Common myeloid progenitor, CD34-positive (primary cell): ENCODE results near the gene SFTPB.
"Not testable (repeated sequence)": the region's sequence is repeated elsewhere in the genome, so short reads cannot be mapped to it uniquely, and the experiment has no call there.

Experiments used
- CTCF ChIA-PET: fragments of 350-600 bp; sonication (Branson Sonifier 250); formaldehyde crosslinking; loops from one replicate; lab custom pipeline; 2021; ENCODE audit warnings: antibody characterized with exemption; lab: Charles Lee
- POLR2A ChIA-PET: fragments of 350-600 bp; sonication (Branson Sonifier 250); formaldehyde crosslinking; loops from one replicate; lab custom pipeline; 2021; ENCODE audit warnings: antibody characterized with exemption; lab: Charles Lee
- DNase-seq, 3 donors: peaks; one replicate each; pipeline versions ENCODE4 v3.0.0 to v3.0.0-alpha.2; 2013
- H3K27ac ChIP-seq, 2 experiments: 1 replicate in 1 of 2; 2 replicates in 1 of 2; pipeline ENCODE4 v1.7.0; 2013; ENCODE audit warnings: inconsistent platforms in 2 of 2, low read length in 2 of 2, mild to moderate bottlenecking in 2 of 2, low read depth in 1 of 2, moderate library complexity in 1 of 2; ENCODE audit not compliant: severe bottlenecking in 2 of 2, insufficient read depth in 1 of 2, poor library complexity in 1 of 2
- H3K27me3 ChIP-seq, 5 experiments: replicated peaks in 2 of 5; 1 replicate in 3 of 5; 2 replicates in 2 of 5; pipeline versions ENCODE4 v1.6.1 to v1.7.0; 2013; ENCODE audit warnings: low read length in 4 of 5, mild to moderate bottlenecking in 2 of 5, moderate library complexity in 2 of 5, inconsistent platforms in 1 of 5; ENCODE audit not compliant: insufficient read depth in 5 of 5, control insufficient read depth in 4 of 5
- H3K36me3 ChIP-seq, 4 experiments: 1 replicate in 2 of 4; 2 replicates in 2 of 4; pipeline versions ENCODE4 v1.6.1 to v1.7.0; 2013; ENCODE audit warnings: low read length in 3 of 4, control low read depth in 1 of 4, mild to moderate bottlenecking in 1 of 4; ENCODE audit not compliant: control insufficient read depth in 4 of 4, insufficient read depth in 4 of 4
- H3K4me1 ChIP-seq, 4 experiments: 1 replicate in 3 of 4; 2 replicates in 1 of 4; pipeline versions ENCODE4 v1.6.1 to v1.7.1; 2013; ENCODE audit warnings: low read length in 3 of 4, mild to moderate bottlenecking in 3 of 4, control low read depth in 1 of 4, inconsistent platforms in 1 of 4, moderate library complexity in 1 of 4; ENCODE audit not compliant: control insufficient read depth in 4 of 4, insufficient read depth in 4 of 4; ENCODE audit errors: control extremely low read depth in 1 of 4
- H3K4me3 ChIP-seq, 7 experiments: 1 replicate in 4 of 7; 2 replicates in 3 of 7; pipeline versions ENCODE4 v1.5.1 to v1.7.0; 2013; ENCODE audit warnings: mild to moderate bottlenecking in 7 of 7, low read length in 6 of 7, moderate library complexity in 6 of 7, inconsistent platforms in 2 of 7, low read depth in 2 of 7, control low read depth in 1 of 7; ENCODE audit not compliant: insufficient read depth in 4 of 7, control insufficient read depth in 1 of 7; ENCODE audit errors: extremely low read depth in 1 of 7
- H3K9me3 ChIP-seq, 5 experiments: 1 replicate in 4 of 5; 2 replicates in 1 of 5; pipeline versions ENCODE4 v1.6.1 to v1.7.1; 2013; ENCODE audit warnings: low read length in 4 of 5, mild to moderate bottlenecking in 2 of 5, inconsistent platforms in 1 of 5, low read depth in 1 of 5, moderate library complexity in 1 of 5; ENCODE audit not compliant: control insufficient read depth in 4 of 5, insufficient read depth in 2 of 5; ENCODE audit errors: control extremely low read depth in 1 of 5
- WGBS: methylation state at CpG from one replicate; pipeline ENCODE4 v1.1.5; 2013; ENCODE audit not compliant: insufficient coverage; 5-methylcytosine and 5-hydroxymethylcytosine counted together

SFTPB gene

GRCh38 chr2:85665264-85665937 lies 2.6 kb downstream of the SFTPB start:
- CTCF ChIA-PET = interaction anchor here (1.5 to 2.1 kb wide), 3 partner anchors 13 to 42 kb away, joined by 4 to 6 read pairs (median 5); no protein-coding TSS in a partner anchor
- H3K9me3 ChIP-seq = no peaks in the 10 kb centered on the region
- H3K4me3 ChIP-seq = no peak overlapping the region
- 94% methylated on average over 6 of the region's 11 CpGs for WGBS
- POLR2A ChIA-PET = no interaction called here
- no peak overlapping the region for H3K27ac ChIP-seq
- H3K4me1 ChIP-seq = peaks cover 0 to 13% (median 2%) of the 10 kb centered on the region in 4 experiments
- no peaks in the 10 kb centered on the region for H3K27me3 ChIP-seq
- H3K36me3 ChIP-seq = no peaks in the 10 kb centered on the region
- DNase-seq = no peak

- Histone ChIP-seq H3K4me1 (peaks cover 0 to 13% (median 2%) of the 10 kb centered on the region in 4 experiments), H3K4me3 (no peak overlapping the region), H3K27ac (no peak overlapping the region), H3K36me3 (peaks cover 0 to 7% (median 0%) of the 10 kb centered on the region in 4 experiments), H3K27me3 (no peaks in the 10 kb centered on the region), H3K9me3 (no peaks in the 10 kb centered on the region)
- 96% methylated on average over 20 of the region's 23 CpGs for WGBS
- no peak for DNase-seq
- POLR2A ChIA-PET = interaction anchor here (0.6 kb wide), 1 partner anchor 612 kb away, joined by 3 read pairs; no protein-coding TSS in a partner anchor
- CTCF ChIA-PET = interaction anchor here (0.8 to 2.1 kb wide), 6 partner anchors 9 to 43 kb away, joined by 3 to 6 read pairs (median 4); no protein-coding TSS in a partner anchor
These were observed 4.1 kb downstream of the SFTPB start for GRCh38 chr2:85663594-85664565.

GRCh38 chr2:85662899-85663593 lies 5.0 kb downstream of the SFTPB start:
- H3K4me3 ChIP-seq = no peak overlapping the region
- H3K27ac ChIP-seq = no peak overlapping the region
- WGBS = 92% methylated on average over 6 of the region's 10 CpGs
- DNase-seq = no peak
- no peaks in the 10 kb centered on the region for H3K27me3 ChIP-seq
- peaks cover 0 to 10% (median under 1%) of the 10 kb centered on the region in 4 experiments for H3K36me3 ChIP-seq
- POLR2A ChIA-PET = no interaction called here
- peaks cover 0 to 13% (median 2%) of the 10 kb centered on the region in 4 experiments for H3K4me1 ChIP-seq
- CTCF ChIA-PET = interaction anchor here (1.2 to 2.1 kb wide), 4 partner anchors 10 to 44 kb away, joined by 3 to 7 read pairs (median 5); no protein-coding TSS in a partner anchor
- H3K9me3 ChIP-seq = no peaks in the 10 kb centered on the region

GRCh38 chr2:85661139-85661858 lies 6.7 kb downstream of the SFTPB start:
- no peak for DNase-seq
- Histone ChIP-seq H3K36me3 (peaks cover 0 to 13% (median 2%) of the 10 kb centered on the region in 4 experiments), H3K27me3 (no peaks in the 10 kb centered on the region), H3K4me3 (peak overlapping the region in 1 of 7 experiments; percentile 38), H3K4me1 (peaks cover 0 to 13% (median 2%) of the 10 kb centered on the region in 4 experiments), H3K9me3 (no peaks in the 10 kb centered on the region), H3K27ac (no peak overlapping the region)
- ChIA-PET CTCF (interaction anchor here (0.6 to 2.1 kb wide), 6 partner anchors 9 to 158 kb away, joined by 3 to 7 read pairs (median 3); no protein-coding TSS in a partner anchor), POLR2A (no interaction called here)
- 67% methylated on average over 7 of the region's 14 CpGs for WGBS

- 94% methylated on average over 7 of the region's 7 CpGs for WGBS
- Histone ChIP-seq H3K27me3 (no peaks in the 10 kb centered on the region), H3K36me3 (peaks cover 2 to 17% (median 6%) of the 10 kb centered on the region in 4 experiments), H3K27ac (no peak overlapping the region), H3K4me3 (no peak overlapping the region), H3K9me3 (no peaks in the 10 kb centered on the region), H3K4me1 (peaks cover 0 to 13% (median 2%) of the 10 kb centered on the region in 4 experiments)
- POLR2A ChIA-PET = no interaction called here
- CTCF ChIA-PET = interaction anchor here (0.6 to 3.8 kb wide), 7 partner anchors 11 to 158 kb away, joined by 3 to 23 read pairs (median 3); no protein-coding TSS in a partner anchor
- no peak for DNase-seq
These were observed 7.3 kb downstream of the SFTPB start for GRCh38 chr2:85660725-85661124.

GRCh38 chr2:85660301-85660700 lies 7.7 kb downstream of the SFTPB start:
- POLR2A ChIA-PET, H3K9me3 ChIP-seq, H3K4me3 ChIP-seq, H3K27ac ChIP-seq, H3K27me3 ChIP-seq, DNase-seq: not testable (repeated sequence)
- H3K4me1 ChIP-seq = peaks cover 0 to 13% (median 2%) of the 10 kb centered on the region in 4 experiments
- 100% methylated on average over 3 of the region's 11 CpGs for WGBS
- H3K36me3 ChIP-seq = peaks cover 2 to 17% (median 6%) of the 10 kb centered on the region in 4 experiments
- CTCF ChIA-PET = interaction anchor here (0.9 to 3.8 kb wide), 3 partner anchors 11 to 82 kb away, joined by 3 to 23 read pairs (median 21); no protein-coding TSS in a partner anchor
